SKM-1 (cell line): Measurements from ENCODE around the gene UXT.

Experiments
- DNase-seq: peaks from one replicate; lab custom pipeline; 2025; ENCODE audit not compliant: unreplicated experiment; lab: John Stamatoyannopoulos, UW

The UXT gene

DNA sequence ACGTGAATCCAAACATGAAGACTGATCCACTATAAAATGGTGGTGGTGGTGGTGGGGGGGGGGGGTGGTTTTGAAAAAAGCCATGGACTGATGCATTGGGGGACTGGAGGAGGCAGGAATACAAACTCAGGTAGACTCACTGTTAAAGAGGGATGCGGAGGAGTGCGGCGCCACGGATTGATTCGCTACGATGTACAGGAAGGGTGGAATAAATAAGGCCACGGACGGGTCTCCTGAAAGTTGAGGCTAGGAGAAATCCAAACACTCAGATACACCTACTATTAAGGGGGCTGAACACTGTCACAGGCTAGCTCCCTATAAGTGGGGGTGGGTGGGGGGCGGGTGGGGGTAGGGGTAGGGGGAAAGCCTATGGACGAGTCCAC is 9.2 kb downstream of the UXT start:
- DNase-seq, result no peak

DNA sequence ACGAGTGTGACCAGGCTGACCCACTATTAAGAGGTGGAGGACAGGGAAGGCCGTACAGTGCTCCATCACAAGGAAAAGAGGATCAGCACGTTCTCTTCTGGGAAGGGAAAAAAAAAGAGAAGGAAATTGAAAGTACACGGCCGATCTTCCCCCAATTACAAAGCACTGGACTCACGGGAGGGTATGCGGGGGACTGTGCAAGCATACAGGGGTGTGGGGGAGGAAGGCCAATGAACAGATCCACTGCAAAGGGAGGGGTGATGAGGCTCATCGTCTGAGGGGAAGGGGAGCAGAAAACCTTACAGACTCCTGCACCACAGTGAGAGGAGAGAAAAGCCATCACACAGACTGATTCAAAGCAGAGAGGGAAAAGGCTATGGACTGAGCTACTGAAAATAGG is 9.7 kb downstream of the UXT start:
- no peak for DNase-seq

DNA sequence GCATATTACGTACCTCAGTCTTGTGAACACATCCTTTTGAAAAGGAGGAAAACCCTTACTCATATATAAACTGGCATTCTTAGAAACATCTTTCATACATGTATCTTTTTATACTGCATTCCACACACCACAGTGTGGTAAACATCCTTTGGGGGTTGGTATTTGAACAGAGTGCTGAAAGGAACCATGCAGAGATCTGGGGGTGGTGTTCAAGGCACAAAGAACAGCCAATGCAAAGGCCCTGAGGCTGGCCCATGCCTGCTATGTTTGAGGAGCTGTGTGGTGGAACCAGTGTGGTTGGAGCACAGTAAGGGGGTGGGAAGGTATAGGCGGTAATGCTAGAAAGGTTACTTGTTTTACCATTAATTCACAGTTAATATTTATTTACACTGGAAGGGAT is 10.6 kb downstream of the UXT start:
- DNase-seq, result no peak

DNA sequence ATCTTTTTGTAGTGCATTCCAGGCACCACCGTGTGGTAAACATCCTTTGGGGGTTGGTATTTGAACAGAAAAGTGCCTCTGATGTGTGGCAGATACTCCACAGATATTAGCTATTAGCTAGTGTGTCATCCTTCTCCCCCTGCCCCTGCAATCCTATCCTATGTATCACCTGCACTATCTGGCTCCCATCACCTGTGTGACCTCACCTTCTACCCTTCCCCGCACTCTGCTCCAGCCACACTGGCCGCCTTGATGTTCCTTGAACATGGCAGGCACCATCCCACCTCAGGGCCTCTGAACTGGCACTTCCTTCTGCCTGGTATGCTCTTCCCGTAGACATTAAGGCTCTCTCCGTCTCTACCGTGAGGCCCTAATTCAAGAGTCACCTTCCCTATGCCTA is 12.3 kb downstream of the UXT start:
- DNase-seq, result no peak

- no peak for DNase-seq
Observed at GRCh38 chrX:47645530-47645929, 13.4 kb downstream of the UXT start.

DNA sequence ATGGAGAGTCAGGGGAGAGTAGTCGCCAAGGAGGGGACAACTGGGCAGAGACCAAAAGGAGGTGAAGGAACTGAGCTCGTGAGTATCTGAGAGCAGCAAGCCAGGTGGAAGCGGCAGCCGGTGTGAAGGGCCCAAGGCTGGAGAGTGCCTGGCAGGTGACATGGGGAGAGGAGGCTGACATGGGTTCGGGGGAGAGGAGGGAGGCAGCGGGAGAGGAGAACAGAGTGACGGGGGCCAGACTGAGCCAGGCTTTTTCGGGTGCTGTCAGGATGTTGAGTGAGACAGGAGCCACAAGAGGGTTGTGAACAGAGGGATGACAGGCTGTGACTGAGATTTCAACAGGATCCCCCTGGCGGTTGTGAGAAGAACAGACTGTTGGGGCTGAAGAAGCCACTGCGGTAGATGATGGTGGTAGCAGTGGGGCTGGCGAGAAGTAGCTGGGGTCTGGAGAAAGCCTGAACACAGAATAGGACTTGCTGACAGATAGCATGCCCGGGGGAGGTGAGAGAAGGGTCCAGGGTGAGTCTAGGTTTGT is 14.4 kb downstream of the UXT start:
- DNase-seq, result no peak

DNA sequence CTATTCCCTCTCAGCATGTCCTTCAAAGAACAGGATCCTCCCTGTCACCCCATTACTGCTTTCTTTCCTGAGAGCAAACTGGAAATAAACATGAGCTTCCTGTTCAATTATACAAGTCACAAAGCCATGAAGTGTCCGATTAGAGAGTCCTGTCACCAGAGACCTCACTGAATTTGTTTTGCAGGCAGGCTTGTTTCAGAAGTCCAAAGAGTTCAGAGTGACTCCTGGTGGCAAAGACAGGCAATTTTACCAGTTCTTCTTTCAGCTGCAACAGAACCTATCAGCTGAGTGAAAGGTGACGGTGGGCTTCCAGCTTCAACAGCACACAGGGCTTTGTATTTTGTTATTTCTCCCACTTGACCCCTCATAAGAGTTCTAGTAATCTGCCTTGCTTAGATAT is 15.1 kb downstream of the UXT start:
- no peak for DNase-seq

DNA sequence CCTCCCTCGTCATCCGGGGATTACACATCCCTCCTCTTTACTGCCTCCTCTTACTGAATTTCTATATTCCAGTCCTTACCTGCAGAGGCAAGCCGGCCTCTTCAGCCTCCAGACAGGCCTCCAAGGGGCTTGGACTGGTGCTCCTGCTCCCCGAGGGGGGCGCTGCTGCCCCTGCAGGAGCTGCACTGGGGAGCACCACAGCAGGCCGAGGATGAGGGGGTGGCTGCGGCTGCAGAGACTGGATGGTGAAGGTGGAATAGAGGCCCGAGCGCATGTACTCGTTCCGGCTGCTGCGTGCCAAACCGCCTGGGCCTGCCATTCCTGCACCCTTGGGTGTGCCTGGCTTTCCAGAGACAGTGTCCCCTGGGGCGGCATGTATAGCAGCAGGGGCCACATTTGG is 20.2 kb downstream of the UXT start:
- DNase-seq, result no peak

DNA sequence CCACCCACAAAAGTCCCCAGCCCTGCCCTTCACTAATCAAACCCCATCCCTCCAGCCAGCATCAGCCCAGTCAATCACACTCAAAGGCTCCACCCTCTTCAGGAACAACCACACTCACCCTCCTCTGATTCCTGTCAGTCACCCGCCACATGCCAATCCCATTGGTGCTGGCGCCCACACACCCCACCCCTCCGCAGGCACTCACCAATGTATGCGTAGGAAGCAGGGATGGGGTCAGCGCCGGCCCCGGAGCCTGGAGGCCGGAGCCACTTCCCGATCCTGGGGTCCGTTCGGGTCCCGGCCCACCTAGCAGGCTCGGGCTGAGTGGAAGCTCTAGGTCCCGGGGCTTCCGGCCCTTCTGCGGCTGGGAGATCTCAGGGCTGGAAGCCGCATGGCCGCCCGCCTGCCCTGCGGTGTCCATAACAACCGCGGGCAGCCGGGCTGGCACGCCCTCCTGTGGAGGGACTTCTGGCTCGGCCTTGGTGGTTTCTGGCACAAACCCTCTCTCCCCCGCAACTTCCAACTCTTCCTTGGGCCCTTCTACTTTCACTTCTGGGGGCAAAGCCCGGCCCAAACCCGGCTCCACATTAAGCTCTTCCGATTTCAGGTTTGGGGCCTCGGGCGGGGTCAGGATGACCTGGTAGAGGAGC is 21.3 kb downstream of the UXT start:
- no peak for DNase-seq

GRCh38 chrX:47634871-47635575 is 24.0 kb downstream of the UXT start:
- no peak for DNase-seq

DNA sequence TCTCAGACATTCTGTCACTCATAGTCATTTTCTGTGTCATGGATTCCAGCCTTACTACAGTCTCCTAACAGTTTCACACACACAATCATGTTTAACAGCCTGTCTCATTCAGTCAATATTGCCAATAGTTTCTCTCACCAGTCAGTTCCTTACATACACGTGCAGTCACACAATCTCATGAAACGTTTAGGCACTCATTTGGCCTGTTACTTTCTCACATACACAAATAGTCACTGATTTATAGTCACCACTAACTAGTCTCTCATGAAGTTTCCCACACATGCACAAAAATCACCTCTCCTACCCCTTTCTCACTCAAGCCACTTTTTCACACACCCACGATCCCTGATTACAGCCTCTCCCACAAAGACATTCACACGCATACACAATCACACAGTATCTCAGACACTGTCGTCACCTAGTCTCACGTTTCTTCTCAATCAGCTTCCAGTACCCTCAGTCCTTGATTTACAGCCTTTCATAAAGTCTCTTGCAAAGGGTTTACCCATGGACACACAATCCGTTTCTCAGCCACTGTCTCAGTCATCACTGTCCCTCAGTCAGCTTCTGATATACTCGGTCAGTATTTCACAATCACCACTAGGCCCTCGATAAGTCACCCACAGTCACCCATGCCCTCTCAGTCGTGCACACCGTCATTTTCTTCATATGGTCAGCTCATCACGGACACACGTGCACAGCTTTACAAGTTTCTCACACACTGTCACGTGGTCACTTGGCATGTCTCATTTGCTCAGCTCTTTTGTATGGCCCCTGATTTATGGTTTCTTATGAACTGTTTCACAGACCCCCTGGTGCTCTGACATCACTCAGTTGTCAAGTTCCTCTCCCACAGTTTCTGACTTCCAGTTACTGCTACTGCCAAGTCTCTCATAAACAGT is 25.0 kb downstream of the UXT start:
- no peak for DNase-seq

DNA sequence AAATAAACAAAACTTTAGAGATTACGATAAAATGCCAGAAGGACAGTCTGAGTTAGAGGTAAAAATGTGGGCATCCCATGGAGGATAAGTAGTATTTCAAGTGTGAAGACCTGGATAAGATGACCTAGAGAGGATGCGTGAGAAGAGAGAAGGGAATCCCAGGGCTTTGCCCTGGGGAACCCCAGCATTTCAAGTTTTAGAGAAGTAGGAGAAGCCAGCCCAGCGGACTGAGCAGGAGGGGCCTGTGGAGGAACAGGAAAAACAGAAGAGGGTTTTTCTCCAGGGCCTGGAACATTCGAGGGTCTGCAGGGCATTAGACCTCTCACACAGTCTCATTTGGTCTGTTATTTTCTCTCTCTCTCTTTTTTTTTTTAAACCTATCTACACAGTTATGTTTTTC is 26.3 kb downstream of the UXT start:
- peak; percentile 6 for DNase-seq

GRCh38 chrX:47631676-47632075 is 27.3 kb downstream of the UXT start:
- DNase-seq, result no peak

- DNase-seq, result peak; percentile 42
Observed at GRCh38 chrX:47629419-47630200, 29.4 kb downstream of the UXT start, which contains the start of gene CFP. TSS of gene CFP (minus strand) at chrX:47629930. CDS start at chrX:47629844, 86 bp downstream.

GRCh38 chrX:47628982-47629381 is 30.0 kb downstream of the UXT start:
- DNase-seq, result no peak

GRCh38 chrX:47625365-47625764 is 33.6 kb downstream of the UXT start:
- no peak for DNase-seq

DNA sequence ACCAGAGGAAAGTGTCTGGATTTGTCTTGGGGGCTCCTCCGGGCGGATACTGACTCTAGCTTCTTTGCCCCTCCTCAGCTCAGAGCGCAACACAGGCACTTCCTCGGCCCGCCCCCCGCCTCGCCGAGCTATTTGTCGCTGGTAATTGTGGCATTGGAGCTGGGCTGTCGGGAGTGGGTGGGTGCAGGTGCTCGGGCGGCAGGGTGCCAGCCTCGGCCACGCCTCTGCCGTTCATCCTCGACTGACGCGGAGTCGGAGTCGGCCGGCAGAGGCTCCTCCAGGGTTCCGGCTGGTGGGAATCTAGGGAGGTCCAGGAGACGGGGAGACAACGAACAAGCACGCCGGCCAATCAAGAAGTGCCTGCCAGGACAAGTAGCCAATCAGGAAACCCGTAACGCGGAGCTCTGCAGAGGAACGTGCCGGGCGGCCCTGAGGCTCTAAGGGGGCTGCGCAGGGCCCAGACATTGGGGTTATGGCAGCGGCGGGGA is 35.4 kb downstream of the UXT start:
- DNase-seq, result no peak

GRCh38 chrX:47621851-47622250 is 37.1 kb downstream of the UXT start:
- no peak for DNase-seq

GRCh38 chrX:47620303-47620685 is 38.7 kb downstream of the UXT start:
- no peak for DNase-seq

DNA sequence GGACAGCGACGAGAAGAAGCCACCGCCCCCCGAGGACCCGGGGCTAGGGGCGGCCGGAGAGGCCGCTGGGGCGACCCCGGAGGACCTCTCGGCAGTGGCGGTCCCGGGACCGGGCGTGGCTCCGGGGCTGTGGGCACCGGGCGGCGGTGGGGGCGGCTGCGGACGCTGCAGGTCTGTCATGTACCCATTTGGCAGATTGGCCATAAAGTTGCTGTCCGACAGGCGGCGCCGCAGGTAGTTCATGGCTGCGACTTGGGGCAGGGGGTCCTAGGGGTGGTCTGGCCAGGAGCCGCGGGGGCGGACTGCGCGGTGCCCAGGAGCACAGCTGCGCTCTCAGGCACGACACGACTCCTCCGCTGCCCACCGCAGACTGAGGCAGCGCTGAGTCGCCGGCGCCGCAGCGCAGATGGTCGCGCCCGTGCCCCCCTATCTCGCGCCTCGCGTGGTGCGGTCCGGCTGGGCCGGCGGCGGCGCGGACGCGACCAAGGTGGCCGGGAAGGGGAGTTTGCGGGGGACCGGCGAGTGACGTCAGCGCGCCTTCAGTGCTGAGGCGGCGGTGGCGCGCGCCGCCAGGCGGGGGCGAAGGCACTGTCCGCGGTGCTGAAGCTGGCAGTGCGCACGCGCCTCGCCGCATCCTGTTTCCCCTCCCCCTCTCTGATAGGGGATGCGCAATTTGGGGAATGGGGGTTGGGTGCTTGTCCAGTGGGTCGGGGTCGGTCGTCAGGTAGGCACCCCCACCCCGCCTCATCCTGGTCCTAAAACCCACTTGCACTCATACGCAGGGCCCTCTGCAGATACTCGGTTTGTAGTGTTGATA is 39.3 kb downstream of the UXT start, which contains the start of gene SYN1:
Gene SYN1 (minus strand): TSS at position 372 of the 817 bp plus-strand sequence. CDS start 129 bp downstream, at position 243.
- peak; percentile 18 for DNase-seq
